MCF 10A (cell line): ENCODE data around the gene CDX2. TPM values are rescaled to one million over a fixed set of nuclear protein-coding genes. Genes with fewer than 3 reads are reported as not detected.
"Not testable (repeated sequence)": the region's sequence is repeated elsewhere in the genome, so short reads cannot be mapped to it uniquely, and the experiment has no call there.

Experiments used
- BruUV-seq: library from RNA; stranded (reverse); fragments of 400-500 nt; replicated peaks from 2 replicates; lab custom pipeline; 2021; lab: Mats Ljungman, UMichigan
- CTCF ChIA-PET: fragments of 300-600 bp; sonication (Branson Sonifier 250); formaldehyde crosslinking; extraction: SDS; loops from one replicate; lab custom pipeline; 2021; ENCODE audit warnings: antibody characterized with exemption, inconsistent platforms; lab: Yijun Ruan, JAX
- POLR2A ChIA-PET: fragments of 300-600, 350-650 bp; sonication (Branson Sonifier 250); formaldehyde crosslinking; extraction: SDS; loops from one replicate; lab custom pipeline; 2020; ENCODE audit warnings: antibody characterized with exemption, inconsistent platforms; lab: Yijun Ruan, JAX
- DNase-seq: peaks from one replicate; pipeline ENCODE4 v3.0.0-alpha.2; 2018; ENCODE audit not compliant: unreplicated experiment
- H3K27ac Mint-ChIP-seq: one replicate; pipeline ENCODE4 v1.8.0; 2022; ENCODE audit warnings: mild to moderate bottlenecking, low read depth, mixed read lengths; ENCODE audit not compliant: unreplicated experiment
- H3K27me3 Mint-ChIP-seq: one replicate; pipeline ENCODE4 v1.8.0; 2022; ENCODE audit warnings: mixed read lengths; ENCODE audit not compliant: insufficient read depth, unreplicated experiment
- H3K36me3 Mint-ChIP-seq: one replicate; pipeline ENCODE4 v1.8.0; 2022; ENCODE audit warnings: mild to moderate bottlenecking, moderate library complexity, mixed read lengths; ENCODE audit not compliant: insufficient read depth, unreplicated experiment
- H3K4me1 Mint-ChIP-seq: one replicate; pipeline ENCODE4 v1.8.0; 2022; ENCODE audit warnings: mixed read lengths; ENCODE audit not compliant: insufficient read depth, unreplicated experiment
- H3K4me3 Mint-ChIP-seq: one replicate; pipeline ENCODE4 v1.8.0; 2022; ENCODE audit warnings: mild to moderate bottlenecking, moderate library complexity, mixed read lengths; ENCODE audit not compliant: unreplicated experiment
- H3K9me3 Mint-ChIP-seq: one replicate; pipeline ENCODE4 v1.8.0; 2022; ENCODE audit warnings: mixed read lengths; ENCODE audit not compliant: unreplicated experiment
- intact Hi-C: fragments of 100-400 bp; cut with micrococcal nuclease; formaldehyde crosslinking; loops from 2 replicates; pipeline ENCODE4 v1.14.1; 2022
- total RNA-seq: library from RNA; stranded (reverse); gene quantifications from 2 replicates; pipeline ENCODE4 v1.2.3, GENCODE V29; 2022
- TF ChIP-seq, protein P1 (sequence below): fragments of 200-600 bp; IDR thresholded peaks from one replicate; pipeline ENCODE4 v1.8.0; 2022; ENCODE audit warnings: antibody characterized with exemption, mild to moderate bottlenecking; ENCODE audit not compliant: unreplicated experiment

Gene CDX2
- total RNA-seq, 1 experiment from 2014 or later, result not detected

GRCh38 chr13:28012383-28012782, 43.3 kb upstream of the CDX2 start:
- TF ChIP-seq, protein P1, sequence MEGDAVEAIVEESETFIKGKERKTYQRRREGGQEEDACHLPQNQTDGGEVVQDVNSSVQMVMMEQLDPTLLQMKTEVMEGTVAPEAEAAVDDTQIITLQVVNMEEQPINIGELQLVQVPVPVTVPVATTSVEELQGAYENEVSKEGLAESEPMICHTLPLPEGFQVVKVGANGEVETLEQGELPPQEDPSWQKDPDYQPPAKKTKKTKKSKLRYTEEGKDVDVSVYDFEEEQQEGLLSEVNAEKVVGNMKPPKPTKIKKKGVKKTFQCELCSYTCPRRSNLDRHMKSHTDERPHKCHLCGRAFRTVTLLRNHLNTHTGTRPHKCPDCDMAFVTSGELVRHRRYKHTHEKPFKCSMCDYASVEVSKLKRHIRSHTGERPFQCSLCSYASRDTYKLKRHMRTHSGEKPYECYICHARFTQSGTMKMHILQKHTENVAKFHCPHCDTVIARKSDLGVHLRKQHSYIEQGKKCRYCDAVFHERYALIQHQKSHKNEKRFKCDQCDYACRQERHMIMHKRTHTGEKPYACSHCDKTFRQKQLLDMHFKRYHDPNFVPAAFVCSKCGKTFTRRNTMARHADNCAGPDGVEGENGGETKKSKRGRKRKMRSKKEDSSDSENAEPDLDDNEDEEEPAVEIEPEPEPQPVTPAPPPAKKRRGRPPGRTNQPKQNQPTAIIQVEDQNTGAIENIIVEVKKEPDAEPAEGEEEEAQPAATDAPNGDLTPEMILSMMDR, result no peak
- ChIA-PET POLR2A (interaction anchor here (0.6 kb wide), 1 partner anchor 842 kb away, joined by 3 read pairs; no protein-coding TSS in a partner anchor), CTCF (interaction anchor here (0.7 to 1.5 kb wide), 3 partner anchors 33 to 1196 kb away, joined by 3 to 5 read pairs (median 4); no protein-coding TSS in a partner anchor)
- no peak overlapping the region for H3K4me3 Mint-ChIP-seq
- no peaks in the 10 kb centered on the region for H3K27me3 Mint-ChIP-seq
- intact Hi-C loops, result no loop called here
- no peak for DNase-seq
- H3K9me3 Mint-ChIP-seq, result no peaks in the 10 kb centered on the region
- H3K4me1 Mint-ChIP-seq, result no peaks in the 10 kb centered on the region
- no peak overlapping the region for H3K27ac Mint-ChIP-seq
- BruUV-seq, result no TSS peak
- no peaks in the 10 kb centered on the region for H3K36me3 Mint-ChIP-seq

DNA sequence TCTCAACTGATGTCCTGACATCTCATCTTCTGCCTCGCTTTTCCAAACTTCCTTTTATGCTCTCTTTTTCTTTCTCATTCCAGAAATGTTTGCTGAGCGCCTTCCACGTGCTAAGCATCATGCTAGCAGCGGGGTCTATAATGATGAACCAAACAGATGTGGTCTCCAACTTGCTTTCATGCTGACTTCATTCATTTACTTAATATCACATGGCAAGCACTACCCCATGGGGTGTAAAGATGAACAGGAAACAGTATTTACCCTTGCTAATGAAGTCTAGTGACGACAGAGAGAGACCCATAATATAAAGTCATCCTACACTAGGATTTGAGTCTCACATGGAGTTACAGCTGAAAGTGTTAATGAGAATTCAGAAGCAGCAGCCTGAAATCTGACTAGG, 40.9 kb upstream of the CDX2 start:
- intact Hi-C loops, result no loop called here
- no peak for DNase-seq
- ChIA-PET CTCF (interaction anchor here (0.5 kb wide), 1 partner anchor 785 kb away, joined by 3 read pairs; no protein-coding TSS in a partner anchor), POLR2A (no interaction called here)
- H3K27me3 Mint-ChIP-seq, result no peaks in the 10 kb centered on the region
- BruUV-seq, result no TSS peak
- no peaks in the 10 kb centered on the region for H3K4me1 Mint-ChIP-seq
- TF ChIP-seq, protein P1, result no peak
- H3K4me3 Mint-ChIP-seq, result no peak overlapping the region
- H3K27ac Mint-ChIP-seq, result no peak overlapping the region
- no peaks in the 10 kb centered on the region for H3K36me3 Mint-ChIP-seq
- H3K9me3 Mint-ChIP-seq, result no peaks in the 10 kb centered on the region

DNA sequence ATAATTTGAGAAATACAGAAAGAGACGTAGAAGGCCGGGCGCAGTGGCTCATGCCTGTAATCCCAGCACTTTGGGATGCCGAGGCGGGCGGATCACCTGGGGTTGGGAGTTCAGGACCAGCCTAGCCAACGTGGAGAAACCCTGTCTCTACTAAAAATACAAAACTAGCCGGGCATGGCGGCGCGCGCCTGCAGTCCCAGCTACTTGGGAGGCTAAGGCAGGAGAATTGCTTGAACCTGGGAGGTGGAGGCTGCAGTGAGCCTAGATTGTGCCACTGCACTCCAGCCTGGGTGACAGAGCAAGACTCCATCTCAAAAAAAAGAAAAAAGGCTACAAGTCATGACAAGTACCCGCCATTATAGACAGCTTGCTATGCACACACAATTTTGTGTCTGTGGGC, 35.9 kb upstream of the CDX2 start:
- CTCF ChIA-PET, result interaction anchor here (0.6 kb wide), 1 partner anchor 429 kb away, joined by 3 read pairs; no protein-coding TSS in a partner anchor
- H3K27ac Mint-ChIP-seq, BruUV-seq, H3K9me3 Mint-ChIP-seq, H3K4me1 Mint-ChIP-seq, POLR2A ChIA-PET, DNase-seq, intact Hi-C loops, H3K36me3 Mint-ChIP-seq, H3K4me3 Mint-ChIP-seq, H3K27me3 Mint-ChIP-seq: not testable (repeated sequence)

DNA sequence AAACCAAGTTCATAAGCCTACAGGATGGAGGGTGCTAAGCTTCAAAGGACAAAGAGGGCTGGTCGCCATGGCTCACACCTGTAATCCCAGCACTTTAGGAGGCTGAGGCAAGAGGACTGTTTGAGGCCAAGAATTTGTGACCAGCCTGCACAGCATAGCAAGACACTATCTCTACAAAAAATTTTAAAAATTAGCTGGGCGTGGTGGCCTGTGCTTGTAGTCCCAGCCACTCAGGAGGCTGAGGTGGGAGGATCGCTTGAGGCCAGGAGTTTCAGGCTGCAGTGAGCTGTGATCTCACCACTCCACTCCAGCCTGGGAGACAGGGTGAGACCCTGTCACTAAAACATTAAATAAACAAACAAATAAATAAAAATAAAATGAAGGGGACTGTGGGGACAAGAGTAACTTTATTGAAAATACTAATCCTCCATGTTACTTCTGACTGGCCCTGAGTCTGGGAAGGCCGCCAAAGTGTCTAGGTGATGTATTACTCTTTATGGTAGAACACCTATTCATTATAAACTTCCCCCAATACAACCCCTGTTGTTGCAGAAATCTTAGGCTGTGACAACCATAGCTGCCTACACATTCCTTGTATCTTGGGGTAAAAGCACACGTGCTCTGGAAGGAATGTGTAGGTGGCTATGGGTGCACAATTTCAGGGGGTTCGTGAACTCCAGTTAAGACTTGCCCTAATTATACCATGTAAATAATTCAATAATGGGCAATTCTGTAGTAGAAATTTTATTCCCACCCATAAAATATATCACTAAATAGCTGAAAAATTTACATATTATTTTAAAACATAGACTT, 34.0 kb upstream of the CDX2 start:
- Mint-ChIP-seq H3K4me3 (no peak overlapping the region), H3K36me3 (no peaks in the 10 kb centered on the region), H3K27me3 (no peaks in the 10 kb centered on the region), H3K9me3 (no peaks in the 10 kb centered on the region), H3K4me1 (no peaks in the 10 kb centered on the region), H3K27ac (no peak overlapping the region)
- intact Hi-C loops, result no loop called here
- POLR2A ChIA-PET, result no interaction called here
- no TSS peak for BruUV-seq
- TF ChIP-seq, protein P1, result no peak
- CTCF ChIA-PET, result interaction anchor here (1.1 kb wide), 2 partner anchors 176 to 641 kb away, joined by 3 read pairs; no protein-coding TSS in a partner anchor
- peak; percentile 16 for DNase-seq
